ENCODE measurements around the gene HOXC11. TPM values are rescaled to one million over a fixed set of nuclear protein-coding genes. Genes with fewer than 3 reads are reported as not detected.

HOXC11 gene
- total RNA-seq, 4 donors from 2014 or later = 3.1 to 3.7 (median 3.5) TPM

- peaks cover 19% of the 10 kb centered on the region for H3K4me1 ChIP-seq
- H3K4me3 ChIP-seq = no peak overlapping the region
- H3K27ac ChIP-seq = no peak overlapping the region
- H3K27me3 ChIP-seq = peaks cover 98% of the 10 kb centered on the region
- no peaks in the 10 kb centered on the region for H3K36me3 ChIP-seq
- no peaks in the 10 kb centered on the region for H3K9me3 ChIP-seq
- DNase-seq (ENCODE audit: low spot score in 2 of 2) = no peak
- TF ChIP-seq EP300 (IDR thresholded peaks at IDR 0.05) = no peak
- no peak for TF ChIP-seq POLR2A (IDR thresholded peaks at IDR 0.05)
- TF ChIP-seq CTCF (IDR thresholded peaks at IDR 0.05) = no peak
- TF ChIP-seq POLR2AphosphoS5 (IDR thresholded peaks at IDR 0.05) = no peak
- WGBS = 33% methylated on average over 4 of the region's 4 CpGs
These were observed 28.7 kb upstream of the HOXC11 start for GRCh38 chr12:53944209-53944608.

GRCh38 chr12:53944907-53945847, 27.7 kb upstream of the HOXC11 start:
- DNase-seq (ENCODE audit: low spot score in 2 of 2) = no peak
- no peak overlapping the region for H3K27ac ChIP-seq
- H3K4me3 ChIP-seq = no peak overlapping the region
- peaks cover 98% of the 10 kb centered on the region for H3K27me3 ChIP-seq
- H3K9me3 ChIP-seq = no peaks in the 10 kb centered on the region
- TF ChIP-seq POLR2AphosphoS5 (IDR thresholded peaks at IDR 0.05) (no peak), POLR2A (IDR thresholded peaks at IDR 0.05) (no peak)
- H3K4me1 ChIP-seq = peaks cover 14% of the 10 kb centered on the region
- no peaks in the 10 kb centered on the region for H3K36me3 ChIP-seq
- 65% methylated on average over 51 of the region's 51 CpGs for WGBS

GRCh38 chr12:53947743-53948142, 25.2 kb upstream of the HOXC11 start:
- H3K36me3 ChIP-seq = no peaks in the 10 kb centered on the region
- no peak overlapping the region for H3K27ac ChIP-seq
- no peaks in the 10 kb centered on the region for H3K9me3 ChIP-seq
- no peak for TF ChIP-seq CTCF (IDR thresholded peaks at IDR 0.05)
- no peak for TF ChIP-seq EP300 (IDR thresholded peaks at IDR 0.05)
- TF ChIP-seq POLR2A (IDR thresholded peaks at IDR 0.05) = no peak
- TF ChIP-seq POLR2AphosphoS5 (IDR thresholded peaks at IDR 0.05) = no peak
- DNase-seq (ENCODE audit: low spot score in 2 of 2) = no peak
- no peak overlapping the region for H3K4me3 ChIP-seq
- H3K4me1 ChIP-seq = peaks cover 37% of the 10 kb centered on the region
- H3K27me3 ChIP-seq = peaks cover 100% of the 10 kb centered on the region

GRCh38 chr12:53948650-53949593, 24.0 kb upstream of the HOXC11 start:
- Histone ChIP-seq H3K27ac (no peak overlapping the region), H3K4me3 (no peak overlapping the region), H3K27me3 (peaks cover 100% of the 10 kb centered on the region), H3K9me3 (no peaks in the 10 kb centered on the region), H3K4me1 (peaks cover 33% of the 10 kb centered on the region), H3K36me3 (no peaks in the 10 kb centered on the region)
- no peak for DNase-seq (ENCODE audit: low spot score in 2 of 2)
- TF ChIP-seq CTCF (IDR thresholded peaks at IDR 0.05) (no peak), POLR2AphosphoS5 (IDR thresholded peaks at IDR 0.05) (no peak), POLR2A (IDR thresholded peaks at IDR 0.05) (no peak), EP300 (IDR thresholded peaks at IDR 0.05) (no peak)
- 59% methylated on average over 4 of the region's 9 CpGs for WGBS

- Histone ChIP-seq H3K36me3 (no peaks in the 10 kb centered on the region), H3K4me3 (no peak overlapping the region), H3K9me3 (no peaks in the 10 kb centered on the region), H3K27ac (no peak overlapping the region), H3K4me1 (peaks cover 38% of the 10 kb centered on the region), H3K27me3 (peaks cover 100% of the 10 kb centered on the region)
- DNase-seq (ENCODE audit: low spot score in 2 of 2) = no peak
- TF ChIP-seq CTCF (IDR thresholded peaks at IDR 0.05) = no peak
- TF ChIP-seq EP300 (IDR thresholded peaks at IDR 0.05) = no peak
- no peak for TF ChIP-seq POLR2A (IDR thresholded peaks at IDR 0.05)
- no peak for TF ChIP-seq POLR2AphosphoS5 (IDR thresholded peaks at IDR 0.05)
- 11% methylated on average over 25 of the region's 34 CpGs for WGBS
These were observed 23.1 kb upstream of the HOXC11 start for GRCh38 chr12:53949631-53950436.
